Aorta (tissue), 5 donors: ENCODE data around the gene NOPCHAP1. TPM values are rescaled to one million over a fixed set of nuclear protein-coding genes. Genes with fewer than 3 reads are reported as not detected.
"Not testable (repeated sequence)": the region's sequence is repeated elsewhere in the genome, so short reads cannot be mapped to it uniquely, and the experiment has no call there.

ENCODE experiments used
- ATAC-seq: fragments of 200-7000 bp; cut with Tn5 transposase; one replicate; pipeline ENCODE4 v1.9.1; 2022; ENCODE audit warnings: moderate library complexity; ENCODE audit not compliant: low FRiP score
- DNase-seq, 2 donors: peaks; one replicate each; pipeline ENCODE4 v3.0.0-alpha.2; 2020
- H3K27ac ChIP-seq, 2 donors: one replicate each; pipeline ENCODE4 v1.5.1; 2013; ENCODE audit warnings: low read length in 2 of 2, mild to moderate bottlenecking in 2 of 2, moderate library complexity in 2 of 2, control low read depth in 1 of 2, inconsistent platforms in 1 of 2, low read depth in 1 of 2
- H3K27me3 ChIP-seq, 2 donors: one replicate each; pipeline ENCODE4 v1.6.1; 2013; ENCODE audit warnings: control low read depth in 1 of 2, low read length in 1 of 2, mild to moderate bottlenecking in 1 of 2, moderate library complexity in 1 of 2; ENCODE audit not compliant: insufficient read depth in 2 of 2, control insufficient read depth in 1 of 2
- H3K36me3 ChIP-seq, 2 donors: one replicate each; pipeline ENCODE4 v1.6.1; 2013; ENCODE audit warnings: control low read depth in 1 of 2, low read length in 1 of 2, mild to moderate bottlenecking in 1 of 2; ENCODE audit not compliant: insufficient read depth in 2 of 2, control insufficient read depth in 1 of 2
- H3K4me1 ChIP-seq, 2 donors: one replicate each; pipeline ENCODE4 v1.6.1; 2013; ENCODE audit warnings: low read length in 2 of 2, control low read depth in 1 of 2, mild to moderate bottlenecking in 1 of 2, moderate library complexity in 1 of 2; ENCODE audit not compliant: insufficient read depth in 2 of 2, control insufficient read depth in 1 of 2
- H3K4me3 ChIP-seq, 2 donors: one replicate each; pipeline ENCODE4 v1.5.1; 2013; ENCODE audit warnings: low read length in 2 of 2, control low read depth in 1 of 2, mild to moderate bottlenecking in 1 of 2
- H3K9me3 ChIP-seq: one replicate; pipeline ENCODE4 v1.6.1; 2013; ENCODE audit warnings: mild to moderate bottlenecking, low read length; ENCODE audit not compliant: control insufficient read depth
- WGBS, 2 donors: extraction: QIAGEN DNeasy Blood & Tissue Kit; methylation state at CpG; one replicate each; pipeline ENCODE4 v1.1.7; 2013; 5-methylcytosine and 5-hydroxymethylcytosine counted together
- intact Hi-C, 2 donors: fragments of 100-400 bp; cut with DNase I; formaldehyde crosslinking; loops; one replicate each; pipeline versions ENCODE4 v1.14.2 to v1.15.0; 2022
- long read RNA-seq, 2 donors: library from polyadenylated mRNA; unstranded; transcript quantifications; one replicate each; pipeline ENCODE4 v2.0.0, GENCODE V29; 2020 to 2021
- polyA plus RNA-seq, 2 donors: library from polyadenylated mRNA; stranded (reverse); fragments of 200-250 nt; gene quantifications; one replicate each; pipeline ENCODE4 v1.2.3, GENCODE V29; 2013
- total RNA-seq, 2 donors: library from RNA; stranded (reverse); fragmentation: NEBNext Ultra II Directional; extraction: Animal tissue kit (Norgen Biotek cat#: 25700); gene quantifications; one replicate each; pipeline ENCODE4 v1.2.1, GENCODE V29; 2021
- donor health status: healthy with polysubstance abuse.
- donor health status: Bipolar disorder and iron deficiency.
- donor health status: DM: no; HTN: no; CAD: no.
- donor health status: DM: no; HTN: no; CAD: no.
- donor health status: DM: yes; HTN: yes; CAD: no.

NOPCHAP1 gene
- total RNA-seq (10 to 100 TPM in 1 of 2 donors, 1 to 10 TPM in 1; 9.5 to 12.9 TPM), polyA plus RNA-seq (10 to 100 TPM in 1 of 2 donors, 1 to 10 TPM in 1; 6.8 to 12.6 TPM)
- long read RNA-seq, donor 1, full-length matches to known transcripts = 1 of 7 reads
- long read RNA-seq, donor 1, partial matches to known transcripts = 4 of 7 reads
- long read RNA-seq, donor 1, other reads (novel, unspliced or antisense) = 2 of 7 reads
- long read RNA-seq, donor 2, full-length matches to known transcripts = 1 of 4 reads
- long read RNA-seq, donor 2, partial matches to known transcripts = 1 of 4 reads
- long read RNA-seq, donor 2, other reads (novel, unspliced or antisense) = 2 of 4 reads

DNA sequence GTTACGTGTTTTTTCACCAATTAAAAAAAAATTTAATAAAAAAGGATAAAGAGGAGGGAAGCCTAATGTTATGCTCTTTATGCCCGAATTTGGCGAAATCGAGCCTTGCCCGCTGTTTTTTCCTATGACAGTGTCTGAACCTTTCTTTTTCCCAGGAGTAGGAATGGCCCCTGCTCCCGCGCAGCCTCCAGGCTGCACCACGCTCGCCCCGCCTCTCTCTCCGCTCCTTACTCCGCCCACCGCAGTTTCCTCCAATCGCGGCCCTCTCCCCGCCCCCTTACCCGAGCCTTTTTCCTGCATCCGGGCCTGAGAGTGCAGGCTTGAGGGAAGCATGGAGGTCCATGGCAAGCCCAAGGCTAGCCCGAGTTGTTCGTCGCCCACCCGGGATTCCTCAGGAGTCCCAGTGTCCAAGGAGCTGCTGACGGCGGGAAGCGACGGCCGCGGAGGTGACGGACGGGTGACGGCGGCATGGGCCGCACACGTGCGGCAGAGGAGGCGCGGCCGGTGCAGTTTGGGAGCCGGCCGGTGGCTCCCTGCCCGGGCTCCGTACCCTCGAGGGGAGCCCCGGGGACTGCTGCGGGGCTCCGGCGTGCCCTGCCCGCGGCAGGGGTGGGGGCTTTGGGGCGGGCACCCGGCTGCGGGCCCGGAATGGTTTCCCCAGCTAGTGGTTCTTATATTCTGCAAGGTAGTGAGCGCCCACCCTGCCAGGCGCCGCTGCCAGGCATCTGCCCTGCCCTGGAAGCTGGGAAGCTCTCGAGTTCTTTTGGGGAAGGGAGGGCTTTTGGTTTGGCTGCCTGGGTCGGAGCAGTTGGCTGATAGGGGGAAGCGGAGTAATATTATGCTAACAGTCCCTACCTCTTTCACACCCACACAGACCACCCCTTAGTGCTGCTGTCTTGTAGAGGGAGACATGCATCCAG lies at the start of gene NOPCHAP1:
Gene NOPCHAP1, plus strand, starts transcription at position 295 of the 920 bp plus-strand sequence. Its CDS starts 37 bp downstream, at position 332.
- Histone ChIP-seq H3K4me3 (peak within 1 kb of the TSS; percentile 79 to 98), H3K4me1 (peaks cover 4 to 8% of the 10 kb centered on the region in 2 donors), H3K9me3 (no peaks in the 10 kb centered on the region), H3K27me3 (no peaks in the 10 kb centered on the region), H3K27ac (peak within 1 kb of the TSS in 1 of 2 donors; percentile 32), H3K36me3 (no peaks in the 10 kb centered on the region)
- 0% methylated on average over 57 to 59 of the region's 59 CpGs for WGBS, 2 donors
- intact Hi-C loops = no loop called here
- peak; percentile 99 for ATAC-seq
- peak; percentile 95 to 97 for DNase-seq

- H3K4me3 ChIP-seq = no peak overlapping the region
- no peak overlapping the region for H3K27ac ChIP-seq
- H3K36me3 ChIP-seq = no peaks in the 10 kb centered on the region
- DNase-seq (no peak), ATAC-seq (no peak)
- no peaks in the 10 kb centered on the region for H3K27me3 ChIP-seq
- peaks cover 3% of the 10 kb centered on the region in 2 donors for H3K4me1 ChIP-seq
- intact Hi-C loops = no loop called here
- 48 to 51% methylated on average over 3 of the region's 3 CpGs for WGBS, 2 donors
- H3K9me3 ChIP-seq = no peaks in the 10 kb centered on the region
Observed at GRCh38 chr12:104938371-104938770, 47.7 kb upstream of the NOPCHAP1 start.

- H3K27ac ChIP-seq = no peak overlapping the region
- H3K4me3 ChIP-seq = no peak overlapping the region
- ATAC-seq (no peak), DNase-seq (no peak)
- no peaks in the 10 kb centered on the region for H3K9me3 ChIP-seq
- intact Hi-C loops = no loop called here
- H3K36me3 ChIP-seq = no peaks in the 10 kb centered on the region
- no peaks in the 10 kb centered on the region for H3K27me3 ChIP-seq
- peaks cover 3% of the 10 kb centered on the region in 2 donors for H3K4me1 ChIP-seq
- 89 to 91% methylated on average over 2 of the region's 2 CpGs for WGBS, 2 donors
Observed at GRCh38 chr12:104939089-104939488, 47.0 kb upstream of the NOPCHAP1 start.

DNA sequence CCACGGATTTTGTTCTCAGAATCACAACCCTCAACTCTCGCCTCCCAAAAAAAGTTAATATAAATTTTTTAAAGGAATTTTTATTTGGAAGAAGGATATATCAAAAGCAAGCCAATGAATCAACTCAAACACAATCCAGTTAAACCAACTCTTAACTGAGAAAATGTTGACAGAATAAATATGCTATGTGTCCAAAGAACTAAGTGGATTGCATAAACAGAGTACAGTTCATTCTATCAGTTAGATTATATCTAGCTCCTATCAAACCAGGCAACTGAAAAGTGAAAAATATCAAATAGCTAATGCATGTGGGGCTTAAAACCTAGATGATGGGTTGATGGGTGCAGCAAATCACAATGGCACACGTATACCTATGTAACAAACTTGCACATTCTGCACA lies 44.7 kb upstream of the NOPCHAP1 start:
- Histone ChIP-seq H3K4me1 (peaks cover 3% of the 10 kb centered on the region in 2 donors), H3K36me3 (no peaks in the 10 kb centered on the region), H3K9me3 (no peaks in the 10 kb centered on the region), H3K4me3 (no peak overlapping the region), H3K27ac (no peak overlapping the region), H3K27me3 (no peaks in the 10 kb centered on the region)
- WGBS, 2 donors = 24 to 42% methylated on average over 3 of the region's 3 CpGs
- DNase-seq (no peak), ATAC-seq (no peak)
- intact Hi-C loops = no loop called here

- no peak for ATAC-seq
- WGBS, 2 donors = 90% methylated on average over 4 of the region's 4 CpGs
- peaks cover 3% of the 10 kb centered on the region in 2 donors for H3K4me1 ChIP-seq
- no peaks in the 10 kb centered on the region for H3K27me3 ChIP-seq
- no peak overlapping the region for H3K27ac ChIP-seq
- H3K36me3 ChIP-seq = no peaks in the 10 kb centered on the region
- H3K9me3 ChIP-seq = no peaks in the 10 kb centered on the region
- no peak for DNase-seq
- intact Hi-C loops = no loop called here
- H3K4me3 ChIP-seq = no peak overlapping the region
Observed at GRCh38 chr12:104942075-104942474, 44.0 kb upstream of the NOPCHAP1 start.

- H3K27ac ChIP-seq, ATAC-seq, intact Hi-C loops, H3K9me3 ChIP-seq, H3K27me3 ChIP-seq, H3K4me1 ChIP-seq, DNase-seq, H3K36me3 ChIP-seq, H3K4me3 ChIP-seq: not testable (repeated sequence)
- WGBS, 2 donors = 94 to 96% methylated on average over 8 of the region's 8 CpGs
Observed at GRCh38 chr12:104943401-104943800, 42.7 kb upstream of the NOPCHAP1 start.

GRCh38 chr12:104944252-104944651 lies 41.9 kb upstream of the NOPCHAP1 start:
- H3K27me3 ChIP-seq = no peaks in the 10 kb centered on the region
- DNase-seq (no peak), ATAC-seq (no peak)
- no peaks in the 10 kb centered on the region for H3K36me3 ChIP-seq
- H3K4me1 ChIP-seq = peaks cover 0 to 3% of the 10 kb centered on the region in 2 donors
- no peaks in the 10 kb centered on the region for H3K9me3 ChIP-seq
- WGBS, 2 donors = 96 to 98% methylated on average over 3 of the region's 3 CpGs
- no peak overlapping the region for H3K27ac ChIP-seq
- intact Hi-C loops = no loop called here
- H3K4me3 ChIP-seq = no peak overlapping the region

- 94 to 99% methylated on average over 4 of the region's 4 CpGs for WGBS, 2 donors
- H3K9me3 ChIP-seq, H3K27ac ChIP-seq, H3K4me1 ChIP-seq, DNase-seq, H3K4me3 ChIP-seq, H3K36me3 ChIP-seq, intact Hi-C loops, ATAC-seq, H3K27me3 ChIP-seq: not testable (repeated sequence)
Observed at GRCh38 chr12:104948716-104949115, 37.4 kb upstream of the NOPCHAP1 start.
